GM21526 (cell line): Measurements from ENCODE around the gene TKT.
"Not testable (repeated sequence)": the region's sequence is repeated elsewhere in the genome, so short reads cannot be mapped to it uniquely, and the experiment has no call there.

Source experiments
- ATAC-seq: cut with Tn5 transposase; IDR thresholded peaks from one replicate; pipeline ENCODE4 v1.9.1; 2021; ENCODE audit warnings: moderate library complexity; ENCODE audit not compliant: unreplicated experiment, low FRiP score

TKT gene

DNA sequence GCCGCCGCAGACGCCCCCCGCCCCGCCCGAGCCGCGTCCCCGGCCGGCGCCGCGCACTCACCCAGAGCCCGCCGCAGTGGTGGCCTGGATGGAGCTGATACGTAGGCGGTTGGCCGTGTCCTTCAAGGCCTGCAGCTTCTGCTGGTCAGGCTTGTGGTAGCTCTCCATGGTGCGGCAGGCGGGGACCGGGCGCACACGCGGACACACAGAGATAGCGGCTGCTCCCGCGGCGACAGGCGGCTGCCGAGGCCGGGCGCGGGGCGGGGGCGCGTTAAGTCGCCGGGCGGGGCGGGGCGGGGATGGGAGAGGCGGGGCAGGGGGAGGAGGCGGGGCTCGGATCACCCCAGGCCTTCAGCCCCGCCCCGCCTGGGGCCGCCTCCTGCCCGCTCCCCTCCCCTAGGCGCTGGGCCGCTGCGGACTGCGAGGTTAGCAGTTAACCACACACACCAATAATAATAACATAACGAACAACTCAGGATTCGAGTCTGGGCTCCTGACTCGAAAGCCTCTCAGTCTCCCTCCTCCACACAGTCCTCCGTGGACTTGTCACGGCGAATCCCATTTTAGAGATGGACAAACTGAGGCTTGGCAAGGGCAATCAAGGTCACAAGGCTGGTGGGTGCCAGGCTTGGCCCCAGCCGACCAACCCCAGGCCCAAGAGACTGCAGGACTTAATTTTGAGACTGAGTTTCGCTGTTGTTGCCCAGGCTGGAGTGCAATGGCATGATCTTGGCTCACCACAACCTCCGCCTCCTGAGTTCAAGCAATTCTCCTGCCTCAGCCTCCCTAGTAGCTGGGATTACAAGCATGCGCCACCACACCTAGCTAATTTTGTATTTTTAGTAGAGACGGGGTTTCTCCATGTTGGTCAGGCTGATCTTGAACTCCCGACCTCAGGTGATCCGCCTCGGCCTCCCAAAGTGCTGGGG lies at the start of gene TKT:
Gene TKT (minus strand): TSS at position 248 of the 929 bp plus-strand sequence. CDS start 80 bp downstream, at position 168.
- peak; percentile 58 for ATAC-seq

DNA sequence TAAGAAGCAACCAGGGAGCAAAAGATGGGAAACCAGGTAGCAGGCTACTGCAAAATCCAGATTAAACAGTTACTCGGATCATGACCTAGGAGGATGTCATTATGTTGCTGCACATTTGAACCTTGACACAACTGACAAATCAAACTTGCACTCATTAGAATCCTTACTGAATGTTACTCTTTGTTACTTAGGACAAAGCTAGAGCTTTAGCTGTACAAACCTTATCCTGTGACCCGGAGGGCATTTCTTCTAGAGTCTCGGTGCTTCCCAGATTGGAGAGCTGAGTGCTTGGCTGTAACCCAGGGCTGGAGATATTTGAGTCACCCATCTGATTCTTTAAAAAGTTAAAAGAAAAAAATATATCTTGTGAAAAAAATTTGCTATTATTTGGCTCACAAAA lies 48.1 kb upstream of the TKT start:
- no peak for ATAC-seq

GRCh38 chr3:53303549-53303948 lies 47.7 kb upstream of the TKT start:
- ATAC-seq, result no peak

DNA sequence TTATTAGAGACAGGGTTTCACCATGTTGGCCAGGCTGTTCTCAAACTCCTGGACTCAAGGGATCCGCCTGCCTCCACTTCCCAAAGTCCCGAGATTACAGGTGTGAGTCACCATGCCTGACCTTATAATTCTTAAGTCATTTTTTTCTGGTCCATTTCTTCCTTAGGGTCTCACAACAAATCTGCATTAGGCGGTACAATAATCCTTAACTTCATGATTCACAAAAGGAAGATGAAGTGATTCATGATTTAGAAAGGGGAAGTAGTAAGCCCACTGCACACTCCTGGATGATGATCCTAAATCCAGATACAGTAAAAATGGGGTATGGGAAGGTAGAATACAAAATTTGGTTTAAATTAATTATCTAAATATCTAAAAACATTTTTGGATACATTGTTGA lies 45.0 kb upstream of the TKT start:
- ATAC-seq, result no peak

DNA sequence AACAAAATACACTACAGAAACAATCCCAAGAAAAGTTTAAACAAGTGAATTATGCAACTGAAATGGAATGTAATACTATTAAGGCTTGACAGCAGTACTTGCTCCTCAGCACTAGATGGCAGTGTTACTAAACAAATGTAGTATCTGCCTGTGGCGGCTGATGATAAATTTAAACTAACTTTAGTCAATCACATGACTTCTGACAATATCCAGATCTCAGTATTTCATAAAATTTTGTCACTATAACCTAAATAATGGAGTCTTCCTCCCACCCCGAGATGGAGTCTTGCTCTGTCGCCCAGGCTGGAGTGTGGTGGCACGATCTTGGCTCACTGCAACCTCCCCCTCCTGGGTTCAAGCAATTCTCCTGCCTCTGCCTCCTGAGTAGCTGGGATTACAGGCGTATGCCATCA lies 43.8 kb upstream of the TKT start:
- not testable (repeated sequence) for ATAC-seq

DNA sequence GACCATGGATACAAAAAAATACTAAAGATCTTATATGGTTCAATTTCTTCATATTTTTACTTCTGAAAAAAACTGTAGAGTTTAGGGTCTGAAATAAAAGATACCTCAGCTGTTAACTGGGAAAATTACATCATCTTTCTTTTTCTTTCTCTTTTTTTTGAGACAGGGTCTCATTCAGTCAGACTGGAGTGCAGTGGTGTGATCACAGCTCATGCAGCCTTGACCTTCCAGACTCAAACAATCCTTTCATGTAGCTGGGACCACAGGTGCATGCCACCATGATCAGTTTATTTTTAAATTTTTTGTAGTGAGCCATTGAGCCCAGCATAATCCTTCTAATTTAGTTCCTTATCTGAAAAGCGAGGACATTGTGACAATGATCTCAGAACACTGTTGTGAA lies 39.6 kb upstream of the TKT start:
- ATAC-seq, result no peak

GRCh38 chr3:53293867-53294266 lies 38.0 kb upstream of the TKT start:
- no peak for ATAC-seq

DNA sequence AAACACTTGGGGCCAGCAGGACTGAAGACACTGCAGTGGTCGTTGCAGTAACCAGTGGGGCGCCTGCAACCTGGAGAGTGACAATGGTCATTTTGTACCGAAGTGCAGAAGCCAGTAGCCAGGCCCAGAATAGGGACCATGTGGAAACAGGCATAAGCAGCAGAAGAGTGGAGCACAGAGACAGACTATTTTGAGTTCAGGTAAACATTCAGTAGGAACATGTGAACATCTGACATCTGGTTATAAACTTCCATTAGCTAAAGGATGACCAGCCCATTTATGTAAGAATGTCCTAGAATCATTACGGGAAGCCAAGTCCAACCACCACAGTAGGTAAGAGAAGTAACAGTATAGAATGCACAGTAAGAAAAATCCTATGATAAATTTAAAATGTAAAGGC lies 32.4 kb upstream of the TKT start:
- ATAC-seq, result no peak

DNA sequence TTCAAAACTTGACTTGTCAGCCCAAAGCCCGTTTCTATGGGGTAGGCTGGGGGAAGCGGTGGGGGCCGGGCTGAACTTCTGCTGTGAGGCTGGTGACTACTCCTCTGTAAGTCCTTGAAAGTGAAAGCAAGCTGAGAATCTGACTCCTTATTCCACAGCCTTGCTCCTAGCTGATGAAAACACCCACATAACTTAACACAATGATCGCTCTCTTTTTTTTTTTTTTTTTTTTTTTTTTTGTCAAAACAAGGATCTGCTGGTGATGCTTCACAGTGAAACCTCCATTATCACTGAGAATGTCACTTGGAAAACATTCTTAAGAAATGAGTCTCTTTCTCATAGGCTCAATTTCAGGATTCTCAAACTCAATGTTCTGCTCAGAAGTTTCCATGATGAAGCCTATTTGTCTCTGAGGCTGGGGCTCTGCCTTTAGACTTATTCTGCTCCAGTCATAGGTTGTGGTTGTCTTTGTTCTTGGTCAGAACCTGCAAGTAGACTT lies 31.4 kb upstream of the TKT start:
- no peak for ATAC-seq

DNA sequence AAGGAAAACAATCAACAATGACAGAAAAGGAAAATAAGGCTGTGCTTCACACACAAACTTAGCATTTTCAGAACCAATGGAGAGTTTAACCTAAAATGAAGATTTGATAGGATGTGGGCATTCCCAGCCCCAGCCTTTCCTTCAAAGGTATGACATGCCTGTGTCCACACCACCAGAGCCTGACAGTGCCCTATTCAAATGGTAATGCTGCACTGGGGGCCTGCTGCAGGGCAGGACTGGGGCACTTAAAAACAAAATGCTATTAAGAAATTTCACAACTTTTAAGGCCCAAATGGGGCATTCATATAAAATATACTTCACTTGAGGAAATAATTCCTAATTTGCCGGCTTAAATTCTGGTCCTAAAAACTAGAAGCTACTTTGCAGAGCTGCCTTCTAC lies 30.9 kb upstream of the TKT start:
- ATAC-seq, result no peak

GRCh38 chr3:53282581-53282980 lies 26.8 kb upstream of the TKT start:
- ATAC-seq, result no peak

- no peak for ATAC-seq
Measured at GRCh38 chr3:53278667-53279066, 22.8 kb upstream of the TKT start.

GRCh38 chr3:53274938-53275605 lies 19.2 kb upstream of the TKT start:
- ATAC-seq, result no peak

DNA sequence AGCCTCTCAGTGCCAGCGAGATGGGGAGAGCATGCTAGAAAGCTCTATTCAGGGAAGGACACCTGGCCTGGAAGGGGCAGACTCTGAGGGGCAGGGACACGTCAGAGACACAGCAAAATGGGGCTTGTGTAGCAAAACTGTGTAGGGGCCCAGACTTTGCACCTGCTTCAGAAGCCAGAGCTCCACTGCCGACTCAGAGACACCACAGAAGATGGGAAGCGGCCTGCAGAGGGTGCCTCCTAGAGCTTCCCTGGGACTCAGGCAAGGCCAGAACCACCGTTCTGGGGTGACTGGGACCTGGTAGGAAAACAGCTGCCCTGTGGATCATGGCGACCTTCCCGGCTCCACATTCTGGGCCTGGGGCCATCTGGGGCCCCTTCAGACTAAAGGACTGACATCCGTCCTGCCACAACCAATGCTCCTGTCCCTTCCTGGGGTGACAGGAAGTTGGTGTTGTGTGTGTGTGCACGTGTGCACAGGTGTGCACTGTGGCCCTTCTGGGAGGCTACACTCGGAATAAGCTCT lies 17.4 kb upstream of the TKT start:
- no peak for ATAC-seq

- no peak for ATAC-seq
Measured at GRCh38 chr3:53269888-53270880, 14.4 kb upstream of the TKT start.

- not testable (repeated sequence) for ATAC-seq
Measured at GRCh38 chr3:53269193-53269592, 13.4 kb upstream of the TKT start.

DNA sequence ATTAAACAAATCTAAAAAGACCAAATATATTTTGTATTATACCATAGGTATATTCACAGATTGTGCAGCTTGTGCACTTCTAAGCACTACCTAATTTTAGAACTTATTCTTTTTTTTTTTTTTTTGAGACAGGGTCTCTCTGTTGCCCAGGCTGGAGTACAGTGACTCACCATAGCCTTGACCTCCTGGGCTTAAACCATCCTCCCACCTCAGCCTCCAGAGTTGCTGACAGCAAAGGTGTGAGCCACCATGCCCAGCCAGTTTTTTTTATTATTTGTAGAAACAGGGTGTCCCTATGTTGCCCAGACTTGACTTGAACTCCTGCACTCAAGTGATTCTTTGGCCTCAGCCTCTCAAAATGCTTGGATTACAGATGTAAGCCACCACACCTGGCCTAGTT lies 11.9 kb upstream of the TKT start:
- ATAC-seq, result no peak

DNA sequence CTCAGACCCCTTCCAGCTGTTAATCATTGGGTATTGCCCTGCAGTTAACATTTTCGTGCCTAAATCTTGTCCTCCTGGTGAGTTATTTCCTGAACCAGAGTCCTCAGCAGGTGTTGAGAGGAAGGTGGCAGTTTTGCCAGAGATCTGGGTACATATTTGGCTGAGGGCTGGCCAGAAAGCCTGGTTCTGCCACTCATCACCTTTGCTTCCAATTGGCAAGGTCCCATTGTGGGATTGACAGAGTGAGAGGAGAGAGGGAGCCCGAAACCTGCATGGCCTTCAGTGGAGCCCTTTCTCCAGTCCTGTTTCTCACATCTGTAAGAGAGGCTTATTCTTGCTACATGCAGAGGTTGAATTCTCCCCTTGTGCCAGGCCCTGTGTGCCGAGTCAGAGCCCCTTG lies 8.9 kb upstream of the TKT start:
- ATAC-seq, result no peak

GRCh38 chr3:53263907-53264306 lies 8.1 kb upstream of the TKT start:
- no peak for ATAC-seq

DNA sequence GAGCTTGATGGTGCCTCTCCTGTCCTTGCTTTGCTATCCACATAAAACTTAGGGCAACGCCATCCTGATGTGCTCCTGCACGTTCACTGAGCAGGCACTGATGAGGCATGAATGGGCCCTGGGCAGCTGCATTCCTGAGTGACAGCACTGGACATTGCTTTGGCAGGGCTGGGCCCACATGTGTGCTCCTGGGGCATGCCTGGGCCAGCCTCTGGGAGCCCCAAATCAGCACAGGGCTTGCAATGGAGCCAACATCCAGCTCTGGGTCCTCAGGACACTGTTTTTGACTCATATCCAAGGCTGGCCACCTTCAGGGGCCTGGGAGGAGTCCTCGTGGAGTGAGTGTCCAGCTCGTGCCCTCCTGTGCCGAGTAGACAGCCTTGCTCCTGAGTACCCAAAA lies 5.9 kb upstream of the TKT start:
- ATAC-seq, result no peak
